ENCODE results near the gene UACA. TPM values are rescaled to one million over a fixed set of nuclear protein-coding genes. Genes with fewer than 3 reads are reported as not detected.

The UACA gene
- total and polyA plus RNA-seq, 2 experiments from 2014 or later: 21.5 to 35.8 TPM

DNA sequence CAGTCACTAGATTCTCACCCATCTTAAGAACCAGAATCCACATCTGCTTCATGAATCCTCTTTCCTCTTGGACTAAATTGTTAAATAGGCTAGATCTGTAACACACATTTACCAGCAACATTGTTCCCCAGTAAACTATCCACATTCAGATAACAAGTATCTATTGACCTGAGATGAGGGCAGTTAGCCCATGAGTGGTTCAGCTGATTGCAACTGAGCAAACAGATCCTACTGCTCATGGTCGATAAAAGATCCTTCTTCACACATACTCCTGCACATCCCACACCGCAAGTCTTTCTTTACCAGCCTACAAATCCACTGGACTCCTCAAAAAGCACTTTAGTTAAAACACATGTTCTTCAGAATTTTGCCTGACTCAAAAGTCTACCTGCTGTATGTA is 59.2 kb downstream of the UACA start:
- Mint-ChIP-seq H3K9me3 (no peaks in the 10 kb centered on the region), H3K27me3 (ENCODE audit: insufficient read depth, low read depth, poor library complexity) (peaks cover 1% of the 10 kb centered on the region), H3K27ac (peak overlapping the region; percentile 3; the same call in 1 of the 2 replicates), H3K4me3 (no peak overlapping the region), H3K4me1 (peaks cover 44% of the 10 kb centered on the region), H3K36me3 (ENCODE audit: low read depth) (no peaks in the 10 kb centered on the region)
- no peaks in the 10 kb centered on the region for H3K27me3 ChIP-seq (ENCODE audit: insufficient read depth)
- H3K36me3 ChIP-seq (ENCODE audit: insufficient read depth): no peaks in the 10 kb centered on the region
- ATAC-seq (no peak), DNase-seq (ENCODE audit: low spot score) (no peak)
- H3K9me2 ChIP-seq (ENCODE audit: insufficient read depth): no peaks in the 10 kb centered on the region
- peaks cover 27% of the 10 kb centered on the region for H3K4me1 ChIP-seq (ENCODE audit: insufficient read depth)
- no peak overlapping the region for H2AFZ ChIP-seq
- H3K4me2 ChIP-seq: 0 out of 2 replicates have a peak overlapping the region, but pooled peaks have one; percentile 8
- H3K27ac ChIP-seq (ENCODE audit: low read depth): no peak overlapping the region
- H3F3A ChIP-seq (replicated peaks; ENCODE audit: low read depth): no peaks in the 10 kb centered on the region
- H3K79me2 ChIP-seq (replicated peaks; ENCODE audit: insufficient read depth): peaks cover 4% of the 10 kb centered on the region; the same call in 1 of the 2 replicates
- H4K20me1 ChIP-seq (replicated peaks; ENCODE audit: insufficient read depth): no peaks in the 10 kb centered on the region
- TF ChIP-seq, protein P1, sequence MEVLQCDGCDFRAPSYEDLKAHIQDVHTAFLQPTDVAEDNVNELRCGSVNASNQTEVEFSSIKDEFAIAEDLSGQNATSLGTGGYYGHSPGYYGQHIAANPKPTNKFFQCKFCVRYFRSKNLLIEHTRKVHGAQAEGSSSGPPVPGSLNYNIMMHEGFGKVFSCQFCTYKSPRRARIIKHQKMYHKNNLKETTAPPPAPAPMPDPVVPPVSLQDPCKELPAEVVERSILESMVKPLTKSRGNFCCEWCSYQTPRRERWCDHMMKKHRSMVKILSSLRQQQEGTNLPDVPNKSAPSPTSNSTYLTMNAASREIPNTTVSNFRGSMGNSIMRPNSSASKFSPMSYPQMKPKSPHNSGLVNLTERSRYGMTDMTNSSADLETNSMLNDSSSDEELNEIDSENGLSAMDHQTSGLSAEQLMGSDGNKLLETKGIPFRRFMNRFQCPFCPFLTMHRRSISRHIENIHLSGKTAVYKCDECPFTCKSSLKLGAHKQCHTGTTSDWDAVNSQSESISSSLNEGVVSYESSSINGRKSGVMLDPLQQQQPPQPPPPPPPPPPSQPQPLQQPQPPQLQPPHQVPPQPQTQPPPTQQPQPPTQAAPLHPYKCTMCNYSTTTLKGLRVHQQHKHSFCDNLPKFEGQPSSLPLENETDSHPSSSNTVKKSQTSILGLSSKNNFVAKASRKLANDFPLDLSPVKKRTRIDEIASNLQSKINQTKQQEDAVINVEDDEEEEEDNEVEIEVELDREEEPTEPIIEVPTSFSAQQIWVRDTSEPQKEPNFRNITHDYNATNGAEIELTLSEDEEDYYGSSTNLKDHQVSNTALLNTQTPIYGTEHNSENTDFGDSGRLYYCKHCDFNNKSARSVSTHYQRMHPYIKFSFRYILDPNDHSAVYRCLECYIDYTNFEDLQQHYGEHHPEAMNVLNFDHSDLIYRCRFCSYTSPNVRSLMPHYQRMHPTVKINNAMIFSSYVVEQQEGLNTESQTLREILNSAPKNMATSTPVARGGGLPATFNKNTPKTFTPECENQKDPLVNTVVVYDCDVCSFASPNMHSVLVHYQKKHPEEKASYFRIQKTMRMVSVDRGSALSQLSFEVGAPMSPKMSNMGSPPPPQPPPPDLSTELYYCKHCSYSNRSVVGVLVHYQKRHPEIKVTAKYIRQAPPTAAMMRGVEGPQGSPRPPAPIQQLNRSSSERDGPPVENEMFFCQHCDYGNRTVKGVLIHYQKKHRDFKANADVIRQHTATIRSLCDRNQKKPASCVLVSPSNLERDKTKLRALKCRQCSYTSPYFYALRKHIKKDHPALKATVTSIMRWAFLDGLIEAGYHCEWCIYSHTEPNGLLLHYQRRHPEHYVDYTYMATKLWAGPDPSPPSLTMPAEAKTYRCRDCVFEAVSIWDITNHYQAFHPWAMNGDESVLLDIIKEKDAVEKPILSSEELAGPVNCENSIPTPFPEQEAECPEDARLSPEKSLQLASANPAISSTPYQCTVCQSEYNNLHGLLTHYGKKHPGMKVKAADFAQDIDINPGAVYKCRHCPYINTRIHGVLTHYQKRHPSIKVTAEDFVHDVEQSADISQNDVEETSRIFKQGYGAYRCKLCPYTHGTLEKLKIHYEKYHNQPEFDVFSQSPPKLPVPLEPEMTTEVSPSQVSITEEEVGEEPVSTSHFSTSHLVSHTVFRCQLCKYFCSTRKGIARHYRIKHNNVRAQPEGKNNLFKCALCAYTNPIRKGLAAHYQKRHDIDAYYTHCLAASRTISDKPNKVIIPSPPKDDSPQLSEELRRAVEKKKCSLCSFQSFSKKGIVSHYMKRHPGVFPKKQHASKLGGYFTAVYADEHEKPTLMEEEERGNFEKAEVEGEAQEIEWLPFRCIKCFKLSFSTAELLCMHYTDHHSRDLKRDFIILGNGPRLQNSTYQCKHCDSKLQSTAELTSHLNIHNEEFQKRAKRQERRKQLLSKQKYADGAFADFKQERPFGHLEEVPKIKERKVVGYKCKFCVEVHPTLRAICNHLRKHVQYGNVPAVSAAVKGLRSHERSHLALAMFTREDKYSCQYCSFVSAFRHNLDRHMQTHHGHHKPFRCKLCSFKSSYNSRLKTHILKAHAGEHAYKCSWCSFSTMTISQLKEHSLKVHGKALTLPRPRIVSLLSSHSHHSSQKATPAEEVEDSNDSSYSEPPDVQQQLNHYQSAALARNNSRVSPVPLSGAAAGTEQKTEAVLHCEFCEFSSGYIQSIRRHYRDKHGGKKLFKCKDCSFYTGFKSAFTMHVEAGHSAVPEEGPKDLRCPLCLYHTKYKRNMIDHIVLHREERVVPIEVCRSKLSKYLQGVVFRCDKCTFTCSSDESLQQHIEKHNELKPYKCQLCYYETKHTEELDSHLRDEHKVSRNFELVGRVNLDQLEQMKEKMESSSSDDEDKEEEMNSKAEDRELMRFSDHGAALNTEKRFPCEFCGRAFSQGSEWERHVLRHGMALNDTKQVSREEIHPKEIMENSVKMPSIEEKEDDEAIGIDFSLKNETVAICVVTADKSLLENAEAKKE (CRISPR knock-in tag; IDR thresholded peaks at IDR 0.05): no peak
- TF ChIP-seq, protein P2, sequence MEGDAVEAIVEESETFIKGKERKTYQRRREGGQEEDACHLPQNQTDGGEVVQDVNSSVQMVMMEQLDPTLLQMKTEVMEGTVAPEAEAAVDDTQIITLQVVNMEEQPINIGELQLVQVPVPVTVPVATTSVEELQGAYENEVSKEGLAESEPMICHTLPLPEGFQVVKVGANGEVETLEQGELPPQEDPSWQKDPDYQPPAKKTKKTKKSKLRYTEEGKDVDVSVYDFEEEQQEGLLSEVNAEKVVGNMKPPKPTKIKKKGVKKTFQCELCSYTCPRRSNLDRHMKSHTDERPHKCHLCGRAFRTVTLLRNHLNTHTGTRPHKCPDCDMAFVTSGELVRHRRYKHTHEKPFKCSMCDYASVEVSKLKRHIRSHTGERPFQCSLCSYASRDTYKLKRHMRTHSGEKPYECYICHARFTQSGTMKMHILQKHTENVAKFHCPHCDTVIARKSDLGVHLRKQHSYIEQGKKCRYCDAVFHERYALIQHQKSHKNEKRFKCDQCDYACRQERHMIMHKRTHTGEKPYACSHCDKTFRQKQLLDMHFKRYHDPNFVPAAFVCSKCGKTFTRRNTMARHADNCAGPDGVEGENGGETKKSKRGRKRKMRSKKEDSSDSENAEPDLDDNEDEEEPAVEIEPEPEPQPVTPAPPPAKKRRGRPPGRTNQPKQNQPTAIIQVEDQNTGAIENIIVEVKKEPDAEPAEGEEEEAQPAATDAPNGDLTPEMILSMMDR (conservative IDR thresholded peaks at IDR 0.05; ENCODE audit: low read depth in 2 of 2): no peak
- TF ChIP-seq, protein P3, sequence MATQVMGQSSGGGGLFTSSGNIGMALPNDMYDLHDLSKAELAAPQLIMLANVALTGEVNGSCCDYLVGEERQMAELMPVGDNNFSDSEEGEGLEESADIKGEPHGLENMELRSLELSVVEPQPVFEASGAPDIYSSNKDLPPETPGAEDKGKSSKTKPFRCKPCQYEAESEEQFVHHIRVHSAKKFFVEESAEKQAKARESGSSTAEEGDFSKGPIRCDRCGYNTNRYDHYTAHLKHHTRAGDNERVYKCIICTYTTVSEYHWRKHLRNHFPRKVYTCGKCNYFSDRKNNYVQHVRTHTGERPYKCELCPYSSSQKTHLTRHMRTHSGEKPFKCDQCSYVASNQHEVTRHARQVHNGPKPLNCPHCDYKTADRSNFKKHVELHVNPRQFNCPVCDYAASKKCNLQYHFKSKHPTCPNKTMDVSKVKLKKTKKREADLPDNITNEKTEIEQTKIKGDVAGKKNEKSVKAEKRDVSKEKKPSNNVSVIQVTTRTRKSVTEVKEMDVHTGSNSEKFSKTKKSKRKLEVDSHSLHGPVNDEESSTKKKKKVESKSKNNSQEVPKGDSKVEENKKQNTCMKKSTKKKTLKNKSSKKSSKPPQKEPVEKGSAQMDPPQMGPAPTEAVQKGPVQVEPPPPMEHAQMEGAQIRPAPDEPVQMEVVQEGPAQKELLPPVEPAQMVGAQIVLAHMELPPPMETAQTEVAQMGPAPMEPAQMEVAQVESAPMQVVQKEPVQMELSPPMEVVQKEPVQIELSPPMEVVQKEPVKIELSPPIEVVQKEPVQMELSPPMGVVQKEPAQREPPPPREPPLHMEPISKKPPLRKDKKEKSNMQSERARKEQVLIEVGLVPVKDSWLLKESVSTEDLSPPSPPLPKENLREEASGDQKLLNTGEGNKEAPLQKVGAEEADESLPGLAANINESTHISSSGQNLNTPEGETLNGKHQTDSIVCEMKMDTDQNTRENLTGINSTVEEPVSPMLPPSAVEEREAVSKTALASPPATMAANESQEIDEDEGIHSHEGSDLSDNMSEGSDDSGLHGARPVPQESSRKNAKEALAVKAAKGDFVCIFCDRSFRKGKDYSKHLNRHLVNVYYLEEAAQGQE (IDR thresholded peaks at IDR 0.05; ENCODE audit: unreplicated experiment): no peak
- TF ChIP-seq, protein P4, sequence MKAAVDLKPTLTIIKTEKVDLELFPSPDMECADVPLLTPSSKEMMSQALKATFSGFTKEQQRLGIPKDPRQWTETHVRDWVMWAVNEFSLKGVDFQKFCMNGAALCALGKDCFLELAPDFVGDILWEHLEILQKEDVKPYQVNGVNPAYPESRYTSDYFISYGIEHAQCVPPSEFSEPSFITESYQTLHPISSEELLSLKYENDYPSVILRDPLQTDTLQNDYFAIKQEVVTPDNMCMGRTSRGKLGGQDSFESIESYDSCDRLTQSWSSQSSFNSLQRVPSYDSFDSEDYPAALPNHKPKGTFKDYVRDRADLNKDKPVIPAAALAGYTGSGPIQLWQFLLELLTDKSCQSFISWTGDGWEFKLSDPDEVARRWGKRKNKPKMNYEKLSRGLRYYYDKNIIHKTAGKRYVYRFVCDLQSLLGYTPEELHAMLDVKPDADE (IDR thresholded peaks at IDR 0.05): no peak
- TF ChIP-seq ZNF114 (CRISPR knock-in tag; IDR thresholded peaks at IDR 0.05) (no peak), EZH2phosphoT487 (IDR thresholded peaks at IDR 0.05; ENCODE audit: unreplicated experiment) (no peak), CREB1 (CRISPR knock-in tag; IDR thresholded peaks at IDR 0.05; ENCODE audit: low read depth) (no peak), JUNB (IDR thresholded peaks at IDR 0.05; ENCODE audit: unreplicated experiment) (no peak), ZNF331 (CRISPR knock-in tag; IDR thresholded peaks at IDR 0.05; ENCODE audit: low read depth) (no peak), POLR2AphosphoS5 (IDR thresholded peaks at IDR 0.05; ENCODE audit: low read depth) (no peak), NANOG (IDR thresholded peaks at IDR 0.05; ENCODE audit: borderline replicate concordance) (no peak), STAT1 (IDR thresholded peaks at IDR 0.05; ENCODE audit: unreplicated experiment) (no peak), EZH2 (IDR thresholded peaks at IDR 0.05; ENCODE audit: low read depth, unreplicated experiment) (no peak)
- H3K4me3 ChIP-seq: no peak overlapping the region

All from GM23338 (cell line).